LNCAP (cell line): ENCODE measurements around the gene SLITRK3.

Experiments
- TF ChIP-seq, protein P1 (sequence below): fragments of 450-650 bp; IDR thresholded peaks from 2 replicates; pipeline ENCODE4 v1.5.1; 2017; ENCODE audit warnings: mild to moderate bottlenecking

The SLITRK3 gene

DNA sequence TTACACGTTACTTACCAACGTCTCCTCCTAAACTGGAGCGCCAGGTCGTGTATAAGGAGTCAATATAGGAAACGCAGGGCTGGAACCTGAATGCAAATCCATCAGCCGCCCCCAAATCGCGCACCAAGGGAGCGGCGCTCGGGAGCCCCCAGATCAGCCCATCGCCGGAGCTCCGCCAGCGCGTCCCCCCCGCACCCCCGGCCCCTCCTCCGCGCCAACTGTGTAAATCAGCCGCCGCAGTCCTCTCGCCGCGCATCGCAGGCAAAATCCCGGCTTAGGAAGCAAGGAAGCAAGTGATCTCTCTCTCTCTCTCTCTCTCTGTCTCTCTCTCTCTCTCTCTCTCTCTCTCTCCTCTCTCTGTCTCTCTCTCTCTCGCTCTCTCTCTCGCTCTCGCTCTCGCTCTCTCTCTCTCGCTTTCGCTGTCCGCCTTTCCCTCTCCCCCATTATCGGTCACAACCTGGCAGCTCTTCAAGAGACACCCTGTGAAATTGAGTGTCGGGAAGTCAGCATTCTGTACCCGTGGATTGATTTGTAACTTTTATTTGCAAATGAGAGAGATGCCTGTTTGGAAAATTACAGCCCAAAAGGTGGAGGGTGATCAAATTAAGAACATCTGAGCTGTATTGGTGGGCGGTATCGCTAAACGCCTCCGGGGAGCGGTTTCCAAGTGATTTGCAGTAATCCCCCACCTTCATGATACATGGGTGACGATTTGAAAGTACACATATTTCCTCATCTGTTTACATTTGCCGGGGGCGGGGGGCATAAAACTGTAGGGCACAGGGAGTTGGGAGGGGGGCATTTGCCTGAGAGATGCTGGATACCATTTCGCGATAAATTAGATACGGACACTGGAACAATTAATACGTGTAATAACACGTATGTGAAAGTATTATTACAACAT, 645 bp upstream of the SLITRK3 start:
- TF ChIP-seq, protein P1, sequence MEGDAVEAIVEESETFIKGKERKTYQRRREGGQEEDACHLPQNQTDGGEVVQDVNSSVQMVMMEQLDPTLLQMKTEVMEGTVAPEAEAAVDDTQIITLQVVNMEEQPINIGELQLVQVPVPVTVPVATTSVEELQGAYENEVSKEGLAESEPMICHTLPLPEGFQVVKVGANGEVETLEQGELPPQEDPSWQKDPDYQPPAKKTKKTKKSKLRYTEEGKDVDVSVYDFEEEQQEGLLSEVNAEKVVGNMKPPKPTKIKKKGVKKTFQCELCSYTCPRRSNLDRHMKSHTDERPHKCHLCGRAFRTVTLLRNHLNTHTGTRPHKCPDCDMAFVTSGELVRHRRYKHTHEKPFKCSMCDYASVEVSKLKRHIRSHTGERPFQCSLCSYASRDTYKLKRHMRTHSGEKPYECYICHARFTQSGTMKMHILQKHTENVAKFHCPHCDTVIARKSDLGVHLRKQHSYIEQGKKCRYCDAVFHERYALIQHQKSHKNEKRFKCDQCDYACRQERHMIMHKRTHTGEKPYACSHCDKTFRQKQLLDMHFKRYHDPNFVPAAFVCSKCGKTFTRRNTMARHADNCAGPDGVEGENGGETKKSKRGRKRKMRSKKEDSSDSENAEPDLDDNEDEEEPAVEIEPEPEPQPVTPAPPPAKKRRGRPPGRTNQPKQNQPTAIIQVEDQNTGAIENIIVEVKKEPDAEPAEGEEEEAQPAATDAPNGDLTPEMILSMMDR, result no peak

DNA sequence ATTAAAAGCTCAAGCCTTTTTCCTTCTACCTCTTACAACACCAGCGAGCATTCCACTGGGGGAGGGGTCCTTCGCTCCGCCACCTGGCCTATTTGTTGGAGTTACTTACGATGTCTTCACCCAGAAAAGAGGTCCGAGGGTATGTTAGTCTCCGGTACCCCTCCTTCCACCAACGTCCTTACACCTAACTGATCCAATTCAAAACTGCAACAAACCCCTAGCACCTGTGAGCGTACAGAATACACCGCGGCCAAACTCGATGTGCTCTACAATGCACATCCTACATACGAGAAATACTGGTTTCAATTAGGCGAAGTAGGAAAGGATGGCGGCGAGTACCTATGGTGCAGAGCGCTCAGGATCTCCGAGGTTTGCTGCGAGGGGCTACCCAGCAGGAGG, 944 bp downstream of the SLITRK3 start:
- TF ChIP-seq, protein P1, result no peak

DNA sequence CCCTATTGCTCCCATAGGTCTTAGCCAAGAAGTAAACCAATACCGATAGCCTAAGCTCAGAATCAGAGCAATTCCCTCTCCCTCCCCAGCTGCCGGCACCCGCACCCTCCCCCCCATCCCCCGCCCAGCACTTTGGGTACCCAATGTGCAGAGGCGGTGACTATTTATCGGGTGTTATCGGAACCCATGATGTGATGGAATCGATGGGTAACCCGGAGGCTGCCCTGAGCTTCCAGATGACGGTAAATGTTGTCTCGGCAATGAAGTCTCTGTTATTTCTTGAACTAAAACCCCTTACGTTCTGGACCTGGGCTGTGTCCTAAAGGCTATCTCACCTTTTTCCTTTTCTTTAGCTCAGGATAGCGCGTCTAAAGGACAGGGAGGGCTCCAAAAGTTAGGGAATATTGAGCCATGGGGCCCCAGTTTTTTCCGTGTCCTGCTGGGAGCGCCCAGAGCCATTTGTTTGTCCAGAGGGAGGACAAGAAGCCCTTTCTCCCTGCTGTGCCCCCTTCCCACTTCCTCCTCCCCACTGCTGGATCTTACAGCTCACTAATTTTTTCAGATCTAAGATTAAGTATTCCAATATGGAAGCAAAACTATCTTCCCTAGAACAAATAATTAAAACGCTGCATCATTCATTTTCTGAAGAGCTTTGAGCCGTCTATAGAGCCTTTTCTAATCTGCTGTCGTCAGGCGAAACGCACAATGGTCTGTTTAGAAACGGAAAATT, 1.5 kb downstream of the SLITRK3 start:
- TF ChIP-seq, protein P1, result no peak

DNA sequence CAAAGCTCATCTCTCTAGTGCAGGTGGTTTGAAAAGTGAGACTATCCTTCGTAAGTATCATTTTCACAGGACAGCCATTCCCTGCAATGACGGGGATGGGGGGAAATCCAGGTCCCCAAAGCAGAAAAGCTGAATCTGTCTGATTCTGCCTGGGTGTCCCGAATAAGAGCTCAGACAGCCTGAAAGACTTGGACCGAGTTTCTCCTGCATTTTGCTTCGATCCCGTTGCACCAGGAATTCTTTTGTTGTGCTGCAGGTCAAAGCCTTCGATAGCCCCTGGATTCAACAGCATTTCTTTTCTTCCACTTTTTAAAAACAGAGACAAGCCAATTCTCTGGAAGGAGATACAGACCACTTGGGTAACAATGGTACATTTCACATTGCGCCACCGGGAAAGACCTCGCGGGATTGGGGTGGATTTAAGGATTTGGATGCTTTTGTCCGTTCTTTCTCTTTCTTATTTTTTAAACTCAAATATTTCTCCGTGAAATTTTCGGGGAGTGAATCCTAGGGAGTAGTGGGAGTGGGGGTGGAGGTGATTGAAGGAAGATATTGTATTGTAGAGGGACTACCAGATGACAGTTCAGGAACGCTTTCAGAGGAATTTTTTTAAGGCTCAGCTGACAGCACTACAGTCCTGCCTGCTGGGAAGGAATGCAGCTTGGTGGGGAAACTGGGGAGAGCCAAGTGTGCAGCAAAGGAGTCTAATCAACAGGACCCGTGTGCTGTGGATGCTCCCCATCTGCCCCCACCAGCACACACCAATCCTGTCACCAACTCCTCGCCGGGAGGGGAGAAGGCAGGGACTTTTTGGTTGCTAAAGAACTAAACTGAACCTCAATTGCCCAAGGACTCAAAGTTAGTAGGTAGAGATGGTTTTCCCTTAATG, 2.6 kb downstream of the SLITRK3 start:
- TF ChIP-seq, protein P1, result no peak

DNA sequence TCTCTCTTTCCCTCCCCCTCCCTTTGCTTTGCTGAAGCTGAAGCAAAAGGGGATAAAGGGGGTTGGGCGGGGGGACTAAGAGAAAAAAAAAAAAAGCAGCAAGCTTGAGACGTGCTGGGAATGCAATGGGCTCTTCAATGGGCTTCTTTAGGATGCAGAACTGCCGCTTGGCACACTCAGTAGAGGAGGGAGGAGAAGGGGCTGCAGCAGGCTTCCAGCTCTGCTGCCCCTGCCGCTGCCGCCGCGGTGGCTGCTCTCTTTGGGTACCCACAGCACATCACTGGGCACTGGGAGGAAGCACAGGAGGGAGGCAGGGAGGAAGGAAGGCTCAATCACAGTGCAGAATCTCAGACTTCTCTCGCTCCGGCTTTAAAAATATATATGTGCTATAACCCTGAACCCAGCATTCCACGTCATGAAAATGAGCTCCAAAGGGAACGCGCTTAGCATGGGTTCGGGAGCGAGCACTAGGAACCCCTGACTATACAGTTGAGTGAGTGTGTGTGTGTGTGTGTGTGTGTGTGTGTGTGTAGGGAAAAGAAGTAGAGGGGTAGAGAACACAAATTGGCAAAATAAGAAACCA, 3.5 kb downstream of the SLITRK3 start:
- TF ChIP-seq, protein P1, result no peak

DNA sequence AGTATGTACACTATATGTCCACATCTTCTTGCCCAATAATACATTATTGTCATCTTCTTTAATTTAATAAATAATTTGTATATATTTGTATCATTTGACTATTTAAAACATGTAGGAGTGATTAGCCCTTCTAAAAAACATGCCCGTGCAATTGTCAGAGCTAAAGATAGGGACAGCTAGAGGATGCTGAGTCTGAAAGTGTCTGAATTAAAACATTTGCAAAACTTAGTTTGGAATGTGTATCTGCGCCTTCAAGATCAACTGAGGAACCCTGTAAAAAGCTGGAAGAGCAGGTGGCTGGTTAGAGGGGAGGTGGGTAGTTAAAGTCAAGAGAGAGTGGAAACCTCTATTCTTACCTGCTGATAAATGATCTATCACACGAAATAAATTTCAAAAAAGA, 4.7 kb downstream of the SLITRK3 start:
- TF ChIP-seq, protein P1, result no peak

DNA sequence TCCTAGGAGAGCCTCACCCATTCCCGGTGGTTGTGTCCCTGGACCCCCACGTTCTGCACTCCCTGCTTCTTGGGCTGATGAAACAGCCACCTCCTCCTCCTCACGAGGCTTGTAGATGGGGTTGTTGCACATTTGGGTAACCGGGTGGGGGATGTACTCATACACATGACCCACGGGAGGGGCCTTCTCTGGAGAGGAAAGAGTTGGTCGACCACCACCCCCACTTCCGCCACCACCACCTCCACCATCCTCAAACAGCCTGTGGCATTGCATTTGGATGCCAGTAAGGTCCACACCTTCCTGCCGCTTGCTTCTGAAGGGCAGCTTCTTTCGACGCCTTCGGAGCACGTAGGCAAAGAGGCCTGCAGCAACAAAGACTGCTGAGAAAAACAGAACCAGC, 7.7 kb downstream of the SLITRK3 start:
- TF ChIP-seq, protein P1, result no peak
